ENCODE measurements around the gene CPNE7.

DNA sequence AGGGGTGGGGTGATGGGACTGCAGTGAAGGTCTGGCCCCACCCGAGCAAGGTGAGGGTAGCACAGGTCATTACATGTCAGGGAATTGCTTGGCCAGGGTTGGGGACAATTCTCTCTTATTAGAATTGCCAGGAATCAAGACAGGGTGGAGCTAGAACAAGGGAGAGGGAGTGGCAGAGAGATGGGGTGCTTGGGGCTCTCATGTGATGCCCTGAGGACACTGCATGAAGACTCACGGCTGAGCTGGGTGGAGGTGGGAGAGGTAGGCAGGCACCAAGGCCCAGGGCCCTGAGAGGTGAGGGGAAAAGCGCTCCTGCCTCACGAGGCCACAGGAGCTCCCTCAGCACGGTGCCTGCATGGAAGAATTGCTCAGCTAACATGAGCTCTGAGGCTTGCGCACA, 41.5 kb downstream of the CPNE7 start:
- TF ChIP-seq, protein P1, sequence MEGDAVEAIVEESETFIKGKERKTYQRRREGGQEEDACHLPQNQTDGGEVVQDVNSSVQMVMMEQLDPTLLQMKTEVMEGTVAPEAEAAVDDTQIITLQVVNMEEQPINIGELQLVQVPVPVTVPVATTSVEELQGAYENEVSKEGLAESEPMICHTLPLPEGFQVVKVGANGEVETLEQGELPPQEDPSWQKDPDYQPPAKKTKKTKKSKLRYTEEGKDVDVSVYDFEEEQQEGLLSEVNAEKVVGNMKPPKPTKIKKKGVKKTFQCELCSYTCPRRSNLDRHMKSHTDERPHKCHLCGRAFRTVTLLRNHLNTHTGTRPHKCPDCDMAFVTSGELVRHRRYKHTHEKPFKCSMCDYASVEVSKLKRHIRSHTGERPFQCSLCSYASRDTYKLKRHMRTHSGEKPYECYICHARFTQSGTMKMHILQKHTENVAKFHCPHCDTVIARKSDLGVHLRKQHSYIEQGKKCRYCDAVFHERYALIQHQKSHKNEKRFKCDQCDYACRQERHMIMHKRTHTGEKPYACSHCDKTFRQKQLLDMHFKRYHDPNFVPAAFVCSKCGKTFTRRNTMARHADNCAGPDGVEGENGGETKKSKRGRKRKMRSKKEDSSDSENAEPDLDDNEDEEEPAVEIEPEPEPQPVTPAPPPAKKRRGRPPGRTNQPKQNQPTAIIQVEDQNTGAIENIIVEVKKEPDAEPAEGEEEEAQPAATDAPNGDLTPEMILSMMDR (IDR thresholded peaks at IDR 0.05; ENCODE audit: insufficient read depth, low read length, poor library complexity, severe bottlenecking): no peak
- TF ChIP-seq EZH2phosphoT487 (conservative IDR thresholded peaks at IDR 0.05; ENCODE audit: low read length): no peak

Measured in SU-DHL-6 (cell line).